CD4-positive, alpha-beta T cell treated with Interleukin-17A for 4 hours (primary cell): Measurements from ENCODE around the gene CDH16.
"Not testable (repeated sequence)": the region's sequence is repeated elsewhere in the genome, so short reads cannot be mapped to it uniquely, and the experiment has no call there.

ENCODE experiments used
- DNase-seq: peaks from one replicate; pipeline ENCODE4 v3.0.0-alpha.2; 2020; ENCODE audit warnings: mixed read lengths

The CDH16 gene

DNA sequence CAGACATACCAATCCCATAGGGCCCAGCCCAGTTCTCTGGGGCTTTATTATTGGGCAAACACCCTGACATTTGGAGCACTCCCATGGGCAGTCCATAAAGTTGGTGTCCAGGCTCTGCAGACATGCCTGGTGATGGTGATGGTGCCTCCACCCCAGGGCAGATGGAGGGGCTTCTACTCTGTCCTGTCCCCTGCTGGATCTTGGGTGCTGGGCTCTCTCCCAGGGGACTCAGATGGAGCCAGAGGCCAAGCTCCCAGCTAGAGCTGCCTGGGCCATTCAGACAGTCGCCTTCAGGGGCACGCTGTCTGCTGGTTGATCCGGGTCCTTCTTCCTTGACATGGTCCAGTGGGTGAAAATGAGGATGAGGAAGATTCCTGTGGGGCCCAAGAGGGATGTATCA lies 10.6 kb downstream of the CDH16 start:
- no peak for DNase-seq

DNA sequence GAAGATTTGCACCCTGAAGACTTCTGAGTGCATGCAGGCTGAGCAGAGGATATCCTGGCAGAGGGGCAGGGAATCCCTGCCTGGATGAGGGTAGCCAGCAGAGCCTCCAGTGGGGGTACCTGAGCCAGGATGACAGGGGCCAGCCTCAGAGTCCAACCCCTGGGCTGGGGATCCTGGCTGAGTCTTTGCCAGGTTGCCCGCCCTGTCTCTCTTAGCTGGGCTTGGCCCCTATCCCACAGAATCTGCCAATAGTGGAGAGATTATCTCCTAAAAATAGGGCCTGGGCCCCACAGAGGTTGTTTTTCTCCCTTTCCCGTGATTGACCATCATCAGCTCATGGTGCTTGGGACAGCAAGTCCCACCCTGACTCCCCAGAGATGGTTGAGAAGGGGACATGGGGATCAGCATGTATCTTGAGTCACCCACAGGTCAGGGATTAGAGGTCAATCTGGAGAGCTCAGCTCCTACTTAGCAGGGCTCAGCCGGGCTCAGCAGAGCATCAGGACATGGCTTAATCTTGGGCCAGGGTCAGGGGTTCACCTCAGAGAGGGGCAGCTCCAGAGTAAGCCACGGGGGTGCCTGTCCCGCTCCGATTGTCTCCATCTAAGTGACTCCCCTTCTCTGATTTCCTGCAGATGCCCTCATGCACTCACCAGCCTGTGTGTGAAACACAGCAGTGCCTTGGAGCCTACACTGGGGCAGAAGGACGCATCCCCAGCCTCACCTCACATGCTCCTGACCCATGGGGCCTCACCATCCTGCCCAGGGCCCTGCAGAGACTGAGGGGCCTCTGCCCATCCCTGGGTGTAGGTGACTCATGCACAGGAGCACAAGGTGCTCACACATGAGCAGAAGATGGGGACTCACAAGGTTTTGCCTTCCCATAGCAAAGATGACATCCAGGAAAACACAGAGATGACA lies 11.5 kb downstream of the CDH16 start:
- no peak for DNase-seq

DNA sequence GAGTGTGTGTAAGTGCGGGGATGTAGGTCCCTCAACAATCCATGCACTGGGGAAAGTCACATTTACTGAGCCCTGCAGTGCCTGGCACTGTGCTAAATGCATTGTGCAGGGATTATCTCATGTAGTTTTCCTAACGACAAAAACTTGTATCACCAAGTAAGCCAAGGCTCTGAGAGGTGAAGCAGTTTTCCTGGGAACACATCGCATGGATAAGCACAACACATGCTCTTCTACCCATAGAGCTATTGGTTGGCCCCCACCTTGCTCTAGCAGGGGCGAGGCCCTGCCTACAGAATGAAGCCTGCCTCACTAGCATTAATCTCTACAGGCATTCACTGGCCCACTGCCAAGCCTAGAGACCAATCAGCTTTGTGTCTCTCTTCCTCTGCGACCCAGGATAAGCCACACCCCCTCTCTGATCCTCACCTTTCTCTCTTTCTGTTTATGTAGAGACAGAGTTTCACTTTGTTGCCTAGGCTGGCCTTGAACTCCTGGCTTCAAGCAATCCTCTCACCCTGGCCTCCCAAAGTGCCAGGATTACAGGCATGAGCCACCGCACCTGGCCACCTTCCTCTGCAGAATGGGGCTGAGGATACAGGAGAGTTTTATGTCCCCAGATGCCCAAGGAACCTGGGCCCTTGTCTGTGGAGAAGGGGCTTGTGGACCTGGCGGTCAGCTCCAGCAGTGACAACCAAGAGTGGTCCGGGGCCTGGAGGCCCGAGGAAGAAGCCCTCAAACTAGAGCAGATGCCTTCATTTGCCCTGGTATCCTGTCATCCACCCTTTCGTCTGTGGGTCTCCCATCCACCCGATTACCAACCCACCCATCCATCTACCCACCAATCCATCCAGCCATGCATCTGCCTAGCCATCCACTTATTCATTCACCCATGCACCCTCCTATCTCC lies 12.8 kb downstream of the CDH16 start:
- peak; percentile 67 for DNase-seq

DNA sequence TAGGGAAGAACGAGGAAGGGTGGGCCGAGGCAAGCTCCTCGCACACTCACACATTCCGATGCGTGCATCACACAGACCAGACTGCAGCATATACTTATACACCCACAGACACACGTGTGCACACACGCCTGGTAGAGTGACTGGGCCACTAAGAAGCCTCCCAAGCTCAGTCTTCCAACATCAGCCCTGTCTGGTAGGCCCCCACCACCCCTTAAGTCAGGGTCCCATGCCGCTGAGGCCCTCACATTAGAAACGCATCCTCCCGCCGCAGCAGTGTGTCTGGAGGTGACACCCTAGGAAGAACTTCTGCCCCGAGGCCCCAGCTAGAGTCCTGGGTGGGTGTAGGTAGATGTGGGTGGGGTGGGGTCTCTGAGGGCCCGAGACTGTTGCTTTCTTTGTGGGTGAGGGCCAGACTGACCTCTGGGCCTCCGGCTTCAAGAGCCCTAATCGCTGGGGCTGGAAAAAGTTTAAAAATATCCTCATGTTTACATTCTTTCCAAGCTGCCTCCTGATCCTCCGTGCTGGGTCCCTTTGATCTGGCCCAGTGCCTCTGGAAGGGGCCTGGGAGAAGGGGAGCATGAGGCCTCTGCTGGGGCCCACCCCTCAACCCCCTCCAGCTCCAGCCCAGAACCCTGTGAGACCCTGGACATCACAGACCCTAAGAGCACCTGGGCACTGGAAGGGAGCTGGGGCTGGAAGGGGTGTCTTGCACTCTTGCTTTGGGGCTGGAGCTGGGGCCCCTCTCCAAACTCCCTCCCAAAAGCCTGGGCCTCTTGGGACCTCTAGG lies 13.6 kb downstream of the CDH16 start:
- DNase-seq, result no peak

DNA sequence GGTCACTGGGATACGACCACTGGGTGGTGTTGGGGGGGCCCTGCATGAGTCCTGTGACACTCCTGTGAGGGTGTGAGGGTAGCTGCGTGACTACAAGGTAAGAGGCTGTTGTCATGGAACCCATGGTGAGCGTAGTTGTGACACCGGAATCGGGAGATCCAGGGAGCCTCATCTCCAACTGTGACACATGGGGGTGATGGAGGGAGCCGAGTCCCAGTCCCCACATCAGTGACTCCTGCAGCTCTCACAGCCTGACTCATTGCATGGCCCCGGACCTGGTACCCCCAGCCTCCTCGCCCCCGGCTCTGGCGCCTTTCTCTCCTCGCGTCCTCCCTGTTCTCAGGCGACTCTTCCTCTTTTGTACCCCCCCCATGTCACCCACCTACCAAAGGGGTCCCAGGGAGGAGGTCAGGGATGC lies 14.2 kb downstream of the CDH16 start:
- DNase-seq, result no peak

DNA sequence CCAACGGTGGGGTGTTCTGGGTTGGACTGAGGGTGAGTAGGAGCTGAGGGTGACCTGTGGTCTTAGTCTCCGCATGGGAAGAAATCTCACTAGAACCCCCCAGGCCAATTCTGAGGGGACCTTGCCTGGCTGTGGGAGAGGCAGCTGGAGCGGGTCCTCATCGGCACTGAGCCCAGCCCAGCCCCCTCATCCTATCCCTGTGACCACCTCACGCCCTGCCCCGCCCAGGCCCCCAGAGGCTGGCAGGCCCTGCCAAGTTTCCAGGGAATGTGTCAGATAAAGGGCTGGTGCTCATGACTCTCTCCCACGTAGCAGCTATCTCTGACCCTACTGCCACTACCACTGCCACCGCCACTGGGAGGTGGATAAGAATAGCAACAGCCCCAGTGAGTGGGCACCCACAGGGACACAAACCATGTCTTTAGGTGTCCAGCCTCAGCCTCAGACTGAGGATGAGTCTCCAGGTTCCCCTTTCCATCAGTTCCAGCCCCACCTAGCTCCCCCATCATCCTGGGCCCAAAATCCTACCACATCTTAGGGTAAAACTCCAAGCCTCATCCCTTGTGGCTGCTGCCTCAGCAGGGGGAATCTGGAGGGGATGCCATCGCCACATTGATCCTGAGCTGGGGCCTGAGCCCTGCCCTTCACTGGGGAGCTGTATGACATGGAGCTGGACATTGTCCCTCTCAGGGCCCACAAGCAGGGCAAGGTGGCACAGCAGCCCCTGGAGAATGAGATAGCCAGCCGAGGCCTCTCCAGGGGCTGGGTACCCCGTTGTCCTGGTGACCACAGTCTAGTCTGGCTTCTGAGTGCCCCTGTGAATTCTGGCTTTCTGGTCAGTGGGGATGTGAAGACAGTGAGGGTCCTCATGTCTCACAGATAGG lies 14.9 kb downstream of the CDH16 start:
- DNase-seq, result no peak

DNA sequence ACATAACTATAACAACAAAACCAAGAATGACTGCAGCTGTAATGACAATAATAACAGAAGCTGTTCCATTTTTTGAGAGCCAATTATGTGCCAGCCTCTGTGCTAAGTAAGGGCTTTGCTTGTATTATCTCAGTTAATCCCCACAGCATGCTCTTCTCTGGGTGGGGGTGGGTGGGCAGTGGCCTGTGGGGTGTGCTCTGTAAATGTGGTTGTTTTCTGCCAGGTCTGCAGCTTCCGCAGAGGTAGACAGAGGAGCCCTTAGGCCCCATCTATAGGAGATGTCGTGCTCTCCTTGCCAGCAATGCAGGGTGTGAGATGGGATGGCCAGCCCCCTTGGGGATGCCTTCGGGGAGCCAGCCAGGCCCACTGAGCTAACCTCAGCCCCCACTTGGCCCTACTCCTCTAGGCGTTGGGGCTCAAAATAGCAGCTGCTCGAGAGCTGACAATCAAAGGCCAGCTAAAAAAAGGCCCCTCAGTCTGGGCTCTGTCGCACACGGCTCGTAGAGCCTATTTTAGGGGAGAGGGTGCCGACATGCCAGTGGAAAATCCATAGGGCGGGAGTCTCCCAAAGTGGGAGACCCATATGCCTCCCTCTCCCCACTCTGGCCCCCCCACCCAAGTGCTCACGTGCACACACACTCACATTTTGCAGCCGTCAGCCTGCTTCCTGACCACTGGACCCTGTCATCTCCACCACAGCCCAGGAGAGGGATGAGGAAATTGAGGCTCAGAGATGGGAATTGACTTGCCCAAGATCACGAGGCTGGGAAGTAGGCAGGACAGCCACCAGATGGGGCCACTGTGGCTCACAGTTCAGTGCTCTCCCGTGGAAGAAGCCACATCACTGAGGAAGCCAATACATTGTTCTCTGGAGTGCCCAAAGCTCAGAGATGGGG lies 15.8 kb downstream of the CDH16 start:
- DNase-seq, result no peak

DNA sequence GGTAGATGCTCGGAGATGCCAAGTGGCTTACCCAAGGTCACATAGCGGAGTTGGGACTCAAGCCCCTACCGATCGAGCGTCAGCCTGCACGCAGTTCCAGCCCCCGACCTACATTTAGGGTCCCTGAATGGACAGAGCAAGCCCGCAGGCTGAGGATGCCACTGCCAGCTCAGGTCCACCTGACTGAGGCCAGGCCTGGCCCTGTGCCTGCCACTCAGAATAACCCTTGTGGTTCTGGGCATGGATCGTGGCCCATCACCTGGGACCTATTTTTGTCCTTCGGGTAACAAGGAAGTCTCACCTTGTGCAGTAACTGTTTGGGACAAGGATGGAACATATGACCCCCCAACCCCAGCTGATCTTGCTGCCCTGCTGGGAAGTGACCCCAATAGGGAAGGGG lies 17.1 kb downstream of the CDH16 start:
- DNase-seq, result no peak

DNA sequence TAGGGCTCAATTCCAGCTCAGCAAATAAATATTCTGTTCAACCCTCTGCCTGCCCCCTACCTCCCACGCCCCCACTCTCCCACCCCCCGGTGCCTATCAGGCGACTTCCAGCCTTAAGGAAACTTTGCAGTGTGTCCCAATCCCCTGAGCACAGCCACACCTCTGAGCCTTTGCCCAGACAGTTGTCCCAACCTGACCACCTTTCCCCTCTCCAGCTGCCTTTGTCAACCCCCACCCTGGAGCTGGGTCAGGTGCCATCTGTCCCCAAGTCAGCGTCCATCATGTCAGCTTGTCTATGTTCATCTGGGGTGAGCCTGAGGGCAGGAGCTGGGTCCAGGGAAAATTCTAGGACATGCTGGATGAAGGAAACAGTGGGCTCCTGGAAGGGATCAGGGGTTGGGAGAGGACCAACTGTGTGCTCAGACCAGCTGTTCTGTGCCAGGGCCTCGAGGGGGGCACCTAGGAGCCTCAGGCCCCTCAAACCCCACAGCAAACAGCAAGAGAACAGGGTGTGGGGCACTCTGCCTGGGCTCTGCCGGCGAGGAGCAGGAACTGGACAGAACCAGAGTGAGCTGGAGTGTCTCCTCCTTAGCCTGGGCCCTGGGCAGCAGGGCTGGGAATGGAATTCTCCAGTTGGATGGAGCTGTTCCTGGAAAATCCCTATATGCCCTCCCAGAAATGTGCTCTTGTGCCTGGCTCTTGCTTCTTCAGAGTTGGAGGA lies 17.8 kb downstream of the CDH16 start:
- DNase-seq, result no peak

DNA sequence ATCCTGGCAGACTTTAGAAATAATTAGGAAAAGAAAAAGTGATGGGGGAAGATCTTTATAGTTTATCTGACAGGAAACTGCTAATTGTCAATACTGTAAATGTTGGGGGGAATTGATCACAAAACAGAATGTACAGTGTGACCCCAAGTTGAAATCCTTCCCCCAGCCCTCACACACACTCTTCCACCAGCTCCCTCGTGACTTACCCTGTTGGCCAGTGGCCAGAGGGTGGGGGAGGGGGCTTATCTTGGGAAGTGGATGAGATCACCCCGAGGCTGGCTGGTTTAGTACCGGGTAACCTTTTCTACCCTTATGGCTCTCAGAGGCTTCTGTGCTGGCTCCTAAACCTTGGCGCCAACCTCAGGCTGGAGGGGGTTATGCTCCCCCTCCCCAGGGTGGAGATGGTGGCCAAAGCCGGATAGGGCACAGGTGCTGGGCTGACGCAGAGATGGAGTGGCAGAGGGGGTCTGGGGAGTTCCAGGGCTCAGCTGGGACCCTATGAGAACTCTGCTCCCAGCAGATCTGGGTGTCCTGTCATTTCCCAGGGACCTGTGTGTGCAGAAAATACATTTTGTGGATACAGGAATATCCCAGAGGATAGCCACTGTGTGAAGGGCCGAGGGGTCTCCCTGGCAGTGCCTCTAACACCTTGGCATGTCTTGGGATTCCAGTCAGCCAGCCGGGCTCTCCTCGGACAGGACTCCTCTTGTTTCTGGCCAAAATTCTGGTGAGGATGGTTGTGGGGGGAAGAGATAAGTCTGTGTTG lies 18.6 kb downstream of the CDH16 start:
- no peak for DNase-seq

DNA sequence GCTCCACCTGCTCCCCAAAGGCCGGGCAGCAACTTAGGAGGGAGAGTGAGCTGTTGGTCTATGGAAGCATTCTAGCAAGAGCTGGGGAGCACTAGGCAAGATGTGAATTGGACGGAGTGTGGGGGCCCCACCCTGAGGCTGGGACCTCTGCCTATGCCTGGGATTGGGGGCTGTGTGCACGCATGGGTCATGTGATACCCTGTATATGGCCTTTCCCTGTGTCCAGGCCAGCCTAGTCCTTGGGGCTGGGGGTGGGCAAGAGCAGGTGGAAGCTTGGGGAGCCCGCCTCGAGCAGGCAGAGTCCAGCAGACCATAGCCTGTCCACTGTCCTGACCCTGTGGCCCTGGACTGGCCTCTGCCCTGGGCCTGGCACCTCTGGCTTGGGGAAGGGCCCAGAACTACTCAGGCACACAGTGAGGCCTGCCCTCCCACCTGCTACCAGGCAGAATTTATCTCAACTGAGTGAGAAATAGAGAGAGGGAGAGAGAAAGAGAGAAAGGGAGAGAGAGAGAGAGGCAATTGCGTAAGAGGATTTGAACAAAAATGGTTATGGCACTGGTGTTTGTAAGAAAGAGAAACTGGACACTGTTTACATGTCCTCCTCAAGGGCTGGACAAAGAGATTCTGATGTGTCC lies 19.3 kb downstream of the CDH16 start:
- DNase-seq, result no peak

DNA sequence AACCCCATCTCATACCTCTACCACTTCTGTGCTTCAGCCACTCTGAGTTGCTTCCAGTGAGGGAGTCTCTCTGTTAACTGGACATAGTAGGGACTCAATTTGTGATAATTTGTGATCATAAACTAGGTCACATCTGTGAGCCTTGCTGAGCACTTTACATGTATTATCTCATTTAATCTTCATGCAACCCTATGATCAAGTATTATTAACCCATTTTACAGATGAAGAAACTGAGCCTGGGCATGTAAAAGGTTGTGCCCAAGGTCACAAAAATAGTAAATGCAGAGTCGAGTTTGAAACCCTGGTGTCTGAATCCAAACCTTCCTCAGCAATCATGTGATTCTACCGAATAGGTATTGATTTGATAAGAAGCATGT lies 19.8 kb downstream of the CDH16 start:
- no peak for DNase-seq

DNA sequence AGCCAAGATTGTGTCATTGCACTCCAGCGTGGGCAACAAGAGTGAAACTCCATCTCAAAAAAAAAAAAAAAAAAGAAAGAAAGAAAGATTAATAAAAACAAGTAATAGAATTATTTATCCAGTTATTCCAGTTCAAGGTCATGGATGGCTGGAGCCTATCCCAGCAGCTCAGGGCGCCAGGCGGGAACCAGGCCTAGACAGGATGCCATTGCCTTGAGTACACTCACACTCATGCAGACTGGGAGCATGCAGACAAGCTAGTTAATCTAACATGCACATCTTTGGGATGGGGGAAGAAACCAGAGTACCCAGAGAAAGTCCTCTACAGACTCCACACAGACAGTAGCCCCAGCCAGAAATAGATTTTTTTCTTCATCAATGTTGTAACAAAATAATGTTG lies 20.5 kb downstream of the CDH16 start:
- DNase-seq, result no peak

DNA sequence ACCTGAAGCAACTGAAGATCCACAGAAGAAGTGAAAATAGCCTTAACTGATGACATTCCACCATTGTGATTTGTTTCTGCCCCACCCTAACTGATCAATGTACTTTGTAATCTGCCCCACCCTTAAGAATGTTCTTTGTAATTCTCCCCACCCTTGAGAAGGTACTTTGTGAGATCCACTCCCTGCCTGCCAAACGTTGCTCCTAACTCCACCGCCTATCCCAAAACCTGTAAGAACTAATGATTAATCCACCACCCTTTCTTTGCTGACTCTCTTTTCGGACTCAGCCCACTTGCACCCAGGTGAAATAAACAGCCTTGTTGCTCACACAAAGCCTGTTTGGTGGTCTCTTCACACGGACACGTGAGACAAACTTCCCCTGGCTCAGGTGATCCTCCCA lies 22.0 kb downstream of the CDH16 start:
- DNase-seq, result not testable (repeated sequence)

DNA sequence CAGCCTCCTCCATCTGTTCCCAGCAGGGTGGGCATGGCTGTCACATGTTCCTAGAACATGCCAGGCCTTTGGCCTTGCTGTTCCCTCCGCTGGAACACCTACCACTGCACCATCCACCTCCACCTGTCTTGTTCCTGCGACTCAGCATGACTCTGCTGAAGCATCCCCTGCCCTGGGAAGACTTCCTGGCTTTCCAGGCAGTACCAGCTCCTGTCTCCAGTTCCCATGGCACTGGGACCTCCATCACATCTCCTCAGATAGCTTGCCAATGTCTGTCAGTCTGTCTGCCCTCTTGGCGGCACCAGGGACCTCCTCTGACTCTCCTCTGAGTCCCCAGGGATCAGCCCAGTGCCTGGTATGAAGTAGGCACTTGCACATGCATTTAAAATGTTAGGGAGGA lies 22.7 kb downstream of the CDH16 start:
- DNase-seq, result no peak

DNA sequence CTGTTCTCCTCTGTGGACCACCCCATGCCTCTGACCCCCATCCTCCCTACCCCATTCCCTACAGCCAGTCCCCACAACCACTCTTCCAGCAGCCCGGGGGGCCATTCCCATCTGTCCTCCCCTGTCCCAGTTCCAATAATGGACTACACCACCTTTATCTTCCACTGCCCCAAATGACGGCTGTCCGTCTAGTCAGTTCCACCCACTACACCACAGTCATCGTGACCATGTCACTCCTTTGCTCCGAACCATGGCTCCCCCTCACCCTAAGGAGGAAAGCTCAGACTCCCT lies 23.1 kb downstream of the CDH16 start:
- DNase-seq, result no peak

DNA sequence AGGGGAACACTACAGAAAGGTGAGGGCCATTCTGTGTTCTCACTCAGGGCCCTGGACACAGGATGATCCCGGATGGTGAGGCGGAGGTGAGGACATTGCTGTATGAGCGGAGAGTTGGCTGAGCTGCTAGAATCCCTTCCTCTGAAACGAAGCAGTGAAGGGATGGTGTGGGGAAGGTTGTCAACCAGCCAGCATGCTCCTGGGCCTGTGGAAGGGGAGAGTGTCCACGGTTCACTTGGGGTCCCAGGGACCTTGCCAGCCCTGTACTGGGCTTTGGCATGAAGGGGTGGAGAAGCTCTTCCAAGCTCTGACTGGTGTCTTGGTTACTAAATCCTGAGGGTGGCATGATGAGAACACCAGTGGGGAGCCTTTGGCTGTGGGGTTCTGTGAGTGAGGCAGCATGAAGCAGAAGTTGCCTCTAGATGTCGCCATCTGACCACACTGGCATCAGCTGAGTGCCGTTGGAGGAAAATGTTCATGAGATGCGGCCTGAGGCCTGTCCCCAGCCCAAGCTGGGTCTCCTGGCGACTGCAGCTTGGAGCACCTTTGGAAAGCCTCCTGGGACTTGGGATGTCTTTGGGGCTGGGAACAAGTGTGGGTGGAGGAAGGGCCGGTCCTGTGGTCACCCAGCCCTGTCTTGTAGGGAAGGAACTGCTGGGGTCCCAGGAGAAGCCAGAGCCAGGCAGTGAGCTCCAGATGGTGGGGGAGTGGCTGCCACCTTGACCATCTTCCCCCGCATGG lies 23.6 kb downstream of the CDH16 start:
- peak; percentile 66 for DNase-seq

DNA sequence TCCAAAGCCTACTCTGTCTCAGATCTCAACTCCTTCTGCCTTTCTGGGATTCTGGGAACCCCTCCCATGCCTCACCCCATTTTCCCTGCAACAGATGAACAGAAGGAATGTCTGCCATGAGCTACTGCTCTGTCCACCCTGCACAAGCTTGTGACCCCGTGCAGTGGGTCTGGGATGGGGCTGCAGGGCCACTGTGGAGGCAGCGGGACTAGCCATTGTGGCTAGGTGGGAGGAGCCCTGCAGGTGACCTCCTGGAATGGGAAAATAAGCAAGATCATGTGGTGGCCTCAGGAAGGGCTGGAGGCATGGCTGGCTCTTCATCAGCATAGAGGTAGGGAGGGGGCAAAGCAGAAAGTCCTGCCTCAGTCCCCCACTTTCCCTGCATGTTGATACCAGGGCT lies 24.6 kb downstream of the CDH16 start:
- no peak for DNase-seq
